ENCODE data around the gene BPIFB1.

BPIFB1 gene

GRCh38 chr20:33251496-33251895 lies 31.5 kb upstream of the BPIFB1 start:
- no peak overlapping the region for H3K4me3 ChIP-seq (ENCODE audit: low read depth, low read length)
- TF ChIP-seq CTCF (conservative IDR thresholded peaks at IDR 0.05; ENCODE audit: low read depth, low read length), result no peak
- no peak for DNase-seq (ENCODE audit: low read depth)

DNA sequence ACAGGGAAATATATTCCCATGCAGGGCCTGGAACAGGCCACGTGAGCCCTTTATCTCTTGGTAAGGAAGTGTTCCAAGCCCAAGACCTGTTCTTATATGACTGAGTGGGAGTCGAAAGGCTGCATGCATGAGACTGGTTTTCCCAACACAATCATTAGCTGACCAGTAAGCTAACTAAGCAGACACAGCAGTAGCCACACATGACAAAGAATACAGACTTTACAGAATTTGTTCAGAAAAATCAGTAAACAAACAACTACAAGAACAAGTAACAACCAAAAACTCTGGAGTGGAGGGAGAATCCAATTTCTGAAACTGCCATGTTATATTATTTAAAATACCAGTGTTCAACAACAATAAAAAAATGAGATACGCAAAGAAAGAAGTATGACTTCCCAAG lies 30.6 kb upstream of the BPIFB1 start:
- H3K4me3 ChIP-seq (ENCODE audit: low read depth, low read length), result no peak overlapping the region
- TF ChIP-seq CTCF (conservative IDR thresholded peaks at IDR 0.05; ENCODE audit: low read depth, low read length), result no peak
- DNase-seq (ENCODE audit: low read depth), result no peak

DNA sequence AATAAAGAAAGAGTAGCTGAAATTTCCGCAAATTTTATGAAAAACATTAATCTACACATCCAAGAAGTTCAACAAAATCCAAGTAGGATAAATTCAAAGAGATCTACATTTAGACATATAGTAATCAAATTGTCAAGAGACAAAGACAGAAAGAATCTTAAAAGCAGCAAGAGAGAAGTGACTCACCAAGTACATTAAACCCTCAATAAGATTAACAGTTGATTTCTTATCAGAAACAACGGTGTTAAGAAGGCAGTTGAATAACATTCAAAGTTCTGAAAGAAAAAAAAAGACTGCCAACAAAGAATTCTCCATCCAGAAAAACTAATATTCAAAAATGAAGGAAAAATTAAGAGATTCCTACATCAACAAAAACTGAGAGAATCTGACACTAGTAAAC lies 28.0 kb upstream of the BPIFB1 start:
- no peak for DNase-seq (ENCODE audit: low read depth)
- TF ChIP-seq CTCF (conservative IDR thresholded peaks at IDR 0.05; ENCODE audit: low read depth, low read length), result no peak
- no peak overlapping the region for H3K4me3 ChIP-seq (ENCODE audit: low read depth, low read length)

- DNase-seq (ENCODE audit: low read depth), result no peak
- no peak for TF ChIP-seq CTCF (conservative IDR thresholded peaks at IDR 0.05; ENCODE audit: low read depth, low read length)
Measured at GRCh38 chr20:33257237-33257636, 25.8 kb upstream of the BPIFB1 start.

DNA sequence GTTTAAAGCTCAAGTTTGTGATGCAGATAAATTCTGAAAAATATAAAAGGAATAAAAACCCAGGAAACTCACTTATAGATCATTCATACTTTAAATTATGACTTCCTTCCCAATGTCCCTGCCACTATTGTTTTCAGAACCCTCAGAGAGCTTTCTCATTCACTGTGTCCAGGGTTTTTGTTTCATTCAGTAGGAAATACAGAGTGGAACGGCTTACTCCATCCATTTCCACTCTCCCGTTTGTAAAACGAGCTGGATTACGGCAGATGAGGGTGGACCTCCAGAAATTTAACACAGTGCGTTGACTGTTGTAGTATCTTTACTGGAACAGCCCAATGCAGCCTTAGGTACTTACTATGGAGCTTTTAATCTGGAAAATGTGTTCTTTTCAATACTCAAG lies 23.6 kb upstream of the BPIFB1 start:
- DNase-seq (ENCODE audit: low read depth), result no peak
- no peak overlapping the region for H3K4me3 ChIP-seq (ENCODE audit: low read depth, low read length)
- TF ChIP-seq CTCF (conservative IDR thresholded peaks at IDR 0.05; ENCODE audit: low read depth, low read length), result no peak

More at GRCh38 chr20:33257237-33257636, 25.8 kb upstream of the BPIFB1 start:
- no peak overlapping the region for H3K4me3 ChIP-seq (ENCODE audit: low read depth, low read length)

- no peak overlapping the region for H3K4me3 ChIP-seq (ENCODE audit: low read depth, low read length)
- no peak for DNase-seq (ENCODE audit: low read depth)
- no peak for TF ChIP-seq CTCF (conservative IDR thresholded peaks at IDR 0.05; ENCODE audit: low read depth, low read length)
Measured at GRCh38 chr20:33261465-33261864, 21.5 kb upstream of the BPIFB1 start.

GRCh38 chr20:33262658-33263065 lies 20.4 kb upstream of the BPIFB1 start:
- H3K4me3 ChIP-seq (ENCODE audit: low read depth, low read length), result no peak overlapping the region
- TF ChIP-seq CTCF (conservative IDR thresholded peaks at IDR 0.05; ENCODE audit: low read depth, low read length), result peak; percentile 92
- DNase-seq (ENCODE audit: low read depth), result peak; percentile 86
